Mesothelial cell of epicardium (in vitro differentiated cells): ENCODE data around the gene KDM4C. TPM values are rescaled to one million over a fixed set of nuclear protein-coding genes. Genes with fewer than 3 reads are reported as not detected.

Source experiments
- DNase-seq, 2 experiments: peaks; one replicate each; pipeline ENCODE4 v3.0.0; 2021; ENCODE audit warnings: low spot score in 2 of 2; ENCODE audit not compliant: unreplicated experiment in 2 of 2
- H3K27ac Mint-ChIP-seq: 2 replicates; pipeline ENCODE4 v1.8.0; 2021; ENCODE audit warnings: mixed read lengths
- H3K27me3 Mint-ChIP-seq: 2 replicates; pipeline ENCODE4 v1.8.0; 2021; ENCODE audit warnings: low read depth, mixed read lengths
- H3K36me3 Mint-ChIP-seq: 2 replicates; pipeline ENCODE4 v1.8.0; 2021; ENCODE audit warnings: mixed read lengths
- H3K4me1 Mint-ChIP-seq: 2 replicates; pipeline ENCODE4 v1.8.0; 2021; ENCODE audit warnings: mixed read lengths
- H3K4me3 Mint-ChIP-seq: 2 replicates; pipeline ENCODE4 v1.8.0; 2021; ENCODE audit warnings: mild to moderate bottlenecking, moderate library complexity, mixed read lengths
- H3K9me3 Mint-ChIP-seq: 2 replicates; pipeline ENCODE4 v1.8.0; 2021; ENCODE audit warnings: mixed read lengths
- total RNA-seq: library from RNA; stranded (reverse); gene quantifications from 3 replicates; pipeline ENCODE4 v1.2.1, GENCODE V29; 2021
- TF ChIP-seq, protein P1 (sequence below): fragments of 200-600 bp; sonication (generic); IDR thresholded peaks from one replicate; pipeline ENCODE4 v1.5.0; 2021; ENCODE audit warnings: antibody characterized with exemption; ENCODE audit not compliant: unreplicated experiment

Gene KDM4C
- total RNA-seq, 1 donor from 2014 or later = 25.4 TPM

DNA sequence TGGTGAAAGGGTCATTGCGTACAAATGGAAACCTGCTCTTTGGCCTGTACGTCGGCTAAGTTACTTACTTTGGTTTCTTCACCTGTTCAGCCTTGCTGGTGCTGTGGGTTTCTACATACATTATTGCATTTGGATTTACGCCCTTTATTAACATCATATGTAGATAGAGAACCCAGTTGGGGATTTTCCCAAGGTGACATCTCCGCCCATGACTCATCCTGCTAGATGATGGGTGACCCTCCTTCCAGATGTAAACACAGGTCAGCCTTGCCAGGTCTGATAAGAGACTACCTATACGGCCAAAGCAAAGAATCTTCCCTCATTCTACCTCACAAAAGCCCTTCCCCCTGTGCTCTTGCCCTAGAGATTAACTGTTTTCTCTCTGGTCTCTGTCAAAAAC, 360.9 kb downstream of the KDM4C start:
- Mint-ChIP-seq H3K27ac (no peak overlapping the region), H3K4me1 (no peaks in the 10 kb centered on the region), H3K4me3 (no peak overlapping the region), H3K9me3 (no peaks in the 10 kb centered on the region), H3K36me3 (no peaks in the 10 kb centered on the region), H3K27me3 (no peaks in the 10 kb centered on the region)
- TF ChIP-seq, protein P1, sequence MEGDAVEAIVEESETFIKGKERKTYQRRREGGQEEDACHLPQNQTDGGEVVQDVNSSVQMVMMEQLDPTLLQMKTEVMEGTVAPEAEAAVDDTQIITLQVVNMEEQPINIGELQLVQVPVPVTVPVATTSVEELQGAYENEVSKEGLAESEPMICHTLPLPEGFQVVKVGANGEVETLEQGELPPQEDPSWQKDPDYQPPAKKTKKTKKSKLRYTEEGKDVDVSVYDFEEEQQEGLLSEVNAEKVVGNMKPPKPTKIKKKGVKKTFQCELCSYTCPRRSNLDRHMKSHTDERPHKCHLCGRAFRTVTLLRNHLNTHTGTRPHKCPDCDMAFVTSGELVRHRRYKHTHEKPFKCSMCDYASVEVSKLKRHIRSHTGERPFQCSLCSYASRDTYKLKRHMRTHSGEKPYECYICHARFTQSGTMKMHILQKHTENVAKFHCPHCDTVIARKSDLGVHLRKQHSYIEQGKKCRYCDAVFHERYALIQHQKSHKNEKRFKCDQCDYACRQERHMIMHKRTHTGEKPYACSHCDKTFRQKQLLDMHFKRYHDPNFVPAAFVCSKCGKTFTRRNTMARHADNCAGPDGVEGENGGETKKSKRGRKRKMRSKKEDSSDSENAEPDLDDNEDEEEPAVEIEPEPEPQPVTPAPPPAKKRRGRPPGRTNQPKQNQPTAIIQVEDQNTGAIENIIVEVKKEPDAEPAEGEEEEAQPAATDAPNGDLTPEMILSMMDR = no peak
- no peak for DNase-seq

DNA sequence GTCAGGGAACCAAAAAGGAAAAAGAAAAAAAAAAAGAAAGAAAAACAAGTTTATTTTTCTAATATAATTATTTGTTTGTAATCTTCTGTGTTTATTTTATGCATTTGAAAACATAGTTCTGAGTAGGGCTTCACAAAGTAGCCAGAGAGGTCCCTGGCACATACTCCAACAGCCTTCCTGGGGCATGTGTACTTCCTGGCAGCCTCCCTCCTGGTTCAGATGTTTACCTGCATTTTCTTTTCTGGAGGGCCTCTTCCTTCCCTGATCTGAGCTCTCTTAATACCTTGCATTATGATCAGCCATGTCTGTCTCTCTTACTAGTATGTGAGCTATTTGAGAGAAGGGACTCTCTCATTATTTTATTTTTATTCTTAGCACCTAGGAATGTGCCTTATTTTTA, 361.8 kb downstream of the KDM4C start:
- H3K27ac Mint-ChIP-seq = no peak overlapping the region
- no peak overlapping the region for H3K4me3 Mint-ChIP-seq
- H3K27me3 Mint-ChIP-seq = no peaks in the 10 kb centered on the region
- H3K9me3 Mint-ChIP-seq = no peaks in the 10 kb centered on the region
- TF ChIP-seq, protein P1 = no peak
- no peak for DNase-seq
- no peaks in the 10 kb centered on the region for H3K4me1 Mint-ChIP-seq
- H3K36me3 Mint-ChIP-seq = no peaks in the 10 kb centered on the region

DNA sequence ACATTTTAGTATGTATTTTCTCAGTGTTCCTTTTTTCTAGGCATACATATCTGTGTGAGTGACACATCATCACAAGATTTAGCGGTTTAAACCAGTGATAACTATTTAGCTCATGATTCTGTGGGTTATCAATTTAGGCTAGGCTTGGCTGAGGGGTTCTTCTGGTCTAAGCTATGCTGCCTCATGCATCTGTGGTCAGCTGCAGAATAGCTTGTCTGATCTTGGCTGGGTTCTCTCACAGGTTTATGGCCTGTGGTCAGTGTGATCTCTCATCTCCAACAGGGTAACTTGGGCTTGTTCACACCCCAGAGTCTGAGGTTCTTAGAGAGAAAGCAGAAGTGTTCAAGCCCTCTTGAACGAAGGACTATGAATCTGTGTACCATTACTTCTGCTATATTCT, 363.3 kb downstream of the KDM4C start:
- H3K4me3 Mint-ChIP-seq = no peak overlapping the region
- no peak overlapping the region for H3K27ac Mint-ChIP-seq
- no peaks in the 10 kb centered on the region for H3K9me3 Mint-ChIP-seq
- H3K4me1 Mint-ChIP-seq = no peaks in the 10 kb centered on the region
- no peak for DNase-seq
- H3K36me3 Mint-ChIP-seq = no peaks in the 10 kb centered on the region
- TF ChIP-seq, protein P1 = no peak
- no peaks in the 10 kb centered on the region for H3K27me3 Mint-ChIP-seq

DNA sequence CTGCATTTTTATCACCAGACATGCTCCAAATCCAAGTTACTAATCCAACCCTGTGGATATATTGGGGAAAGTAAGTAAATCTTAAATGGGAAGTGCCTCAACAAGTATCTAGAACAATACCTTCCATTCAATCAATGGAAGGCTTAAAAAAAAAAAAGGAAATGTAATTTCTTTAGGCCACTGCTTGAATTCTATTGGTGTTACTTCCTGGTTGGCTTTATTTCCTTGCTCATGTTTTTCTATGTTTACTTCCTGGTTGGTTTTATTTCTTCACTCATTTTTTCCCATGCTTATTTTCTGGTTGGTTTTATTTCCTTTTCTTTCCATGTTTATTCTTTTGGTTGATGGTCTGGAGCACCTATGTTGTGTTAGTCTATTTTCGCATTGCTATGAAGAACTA, 363.9 kb downstream of the KDM4C start:
- no peak overlapping the region for H3K27ac Mint-ChIP-seq
- H3K4me1 Mint-ChIP-seq = no peaks in the 10 kb centered on the region
- H3K9me3 Mint-ChIP-seq = no peaks in the 10 kb centered on the region
- H3K36me3 Mint-ChIP-seq = no peaks in the 10 kb centered on the region
- no peaks in the 10 kb centered on the region for H3K27me3 Mint-ChIP-seq
- TF ChIP-seq, protein P1 = no peak
- no peak for DNase-seq
- H3K4me3 Mint-ChIP-seq = no peak overlapping the region

DNA sequence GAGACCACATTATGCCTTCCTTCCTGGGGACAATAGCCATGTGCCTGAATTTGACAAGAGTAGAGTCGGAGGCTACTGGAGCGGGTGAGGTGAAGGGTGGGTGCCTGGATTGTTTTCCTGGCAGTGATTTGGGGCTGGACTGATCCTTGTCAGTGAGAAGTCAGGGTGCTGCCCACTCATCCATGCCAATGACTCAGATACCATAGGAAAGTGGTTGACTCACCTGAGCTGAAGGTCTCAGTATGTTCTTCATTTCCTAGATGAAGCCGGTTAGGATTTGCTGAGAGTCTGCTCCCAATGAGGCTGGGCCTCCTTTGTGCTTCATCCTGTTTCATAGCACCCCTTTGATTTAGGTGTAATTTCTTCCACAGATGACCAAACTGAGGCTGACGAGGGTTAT, 366.0 kb downstream of the KDM4C start:
- H3K27ac Mint-ChIP-seq = no peak overlapping the region
- no peaks in the 10 kb centered on the region for H3K27me3 Mint-ChIP-seq
- no peak for DNase-seq
- TF ChIP-seq, protein P1 = no peak
- no peaks in the 10 kb centered on the region for H3K9me3 Mint-ChIP-seq
- H3K4me1 Mint-ChIP-seq = no peaks in the 10 kb centered on the region
- peaks cover 5% of the 10 kb centered on the region for H3K36me3 Mint-ChIP-seq
- no peak overlapping the region for H3K4me3 Mint-ChIP-seq

DNA sequence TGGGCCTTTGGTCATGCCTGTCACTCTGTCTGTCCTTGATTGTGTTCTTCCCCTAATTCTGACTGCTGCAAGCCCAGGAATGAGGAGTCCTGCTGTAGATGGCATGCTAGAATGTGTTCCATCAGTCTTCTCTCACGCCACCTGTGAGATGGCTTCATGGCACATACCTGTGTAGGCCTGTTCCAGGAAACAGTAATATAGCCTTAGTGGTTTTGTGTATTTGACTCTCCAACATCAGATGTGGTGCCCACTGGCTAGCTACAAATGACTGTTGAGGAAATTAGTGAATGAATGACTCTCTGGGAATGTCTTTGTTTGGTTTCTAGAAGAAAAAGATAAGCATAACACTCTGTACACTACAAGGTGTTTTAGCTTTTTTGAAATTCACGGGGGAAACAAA, 367.5 kb downstream of the KDM4C start:
- Mint-ChIP-seq H3K9me3 (no peaks in the 10 kb centered on the region), H3K27ac (no peak overlapping the region), H3K4me1 (no peaks in the 10 kb centered on the region), H3K36me3 (peaks cover 5% of the 10 kb centered on the region), H3K4me3 (no peak overlapping the region), H3K27me3 (no peaks in the 10 kb centered on the region)
- TF ChIP-seq, protein P1 = no peak
- DNase-seq = no peak
